K562 (cell line): Measurements from ENCODE around the gene NME4. TPM values are rescaled to one million over a fixed set of nuclear protein-coding genes. Genes with fewer than 3 reads are reported as not detected.

Source experiments
- ATAC-seq: fragments of 200-7000 bp; cut with Tn5 transposase; 3 replicates; pipeline ENCODE4 v1.9.1; 2020; ENCODE audit warnings: moderate library complexity
- BruUV-seq: library from RNA; stranded (reverse); fragments of 400-500 nt; replicated peaks from 2 replicates; lab custom pipeline; 2021; lab: Mats Ljungman, UMichigan
- CTCF ChIA-PET: fragments of 300-600 bp; formaldehyde crosslinking; extraction: SDS; loops from one replicate; lab custom pipeline; 2021; ENCODE audit warnings: low intra/inter-chr PET ratio; lab: Yijun Ruan, JAX
- POLR2A ChIA-PET: fragments of 300-600, 350-650 bp; sonication (Branson Sonifier 250); formaldehyde crosslinking; extraction: SDS; loops from one replicate; lab custom pipeline; 2021; ENCODE audit warnings: antibody characterized with exemption, inconsistent platforms; lab: Yijun Ruan, JAX
- DNase-seq, 4 experiments: peaks; one replicate each; pipeline versions ENCODE4 v3.0.0 to v3.0.0-alpha.2; 2011 to 2018; ENCODE audit warnings: low spot score in 3 of 4, mixed read lengths in 3 of 4; ENCODE audit errors: extremely low read depth in 1 of 4
- FAIRE-seq: peaks from 2 replicates; lab custom pipeline; 2011; peaks lifted over from hg19 to GRCh38; lab: Jason Lieb, UNC
- H2AFZ ChIP-seq: 2 replicates; pipeline ENCODE4 v1.6.0; 2011; ENCODE audit warnings: low read depth, low read length, control low read depth, inconsistent platforms
- H3K27ac ChIP-seq: fragments of 200-600 bp; 3 replicates; pipeline ENCODE4 v1.8.0; 2011; ENCODE audit warnings: low read depth, mild to moderate bottlenecking, control low read depth, inconsistent platforms, low read length, moderate library complexity, mixed read lengths; ENCODE audit errors: extremely low read depth
- H3K27me3 ChIP-seq, 2 experiments: fragments of 300-600 bp in 1 of 2; 2 replicates in 1 of 2; 3 replicates in 1 of 2; pipeline versions ENCODE4 v1.6.0 to v1.8.0; 2011; ENCODE audit warnings: inconsistent platforms in 2 of 2, low read length in 2 of 2, mild to moderate bottlenecking in 1 of 2, mixed read lengths in 1 of 2, moderate library complexity in 1 of 2; ENCODE audit not compliant: control insufficient read depth in 2 of 2, insufficient read depth in 2 of 2
- H3K36me3 ChIP-seq: fragments of 300-600 bp; 3 replicates; pipeline ENCODE4 v1.8.0; 2011; ENCODE audit warnings: mild to moderate bottlenecking, low read length, inconsistent platforms; ENCODE audit not compliant: control insufficient read depth, insufficient read depth
- H3K4me1 ChIP-seq, 2 experiments: fragments of 200-600 bp in 1 of 2; replicated peaks in 1 of 2; 2 replicates in 1 of 2; 3 replicates in 1 of 2; pipeline versions ENCODE4 v1.5.1 to v1.8.0; 2011; ENCODE audit warnings: inconsistent platforms in 2 of 2, low read length in 2 of 2, mild to moderate bottlenecking in 1 of 2, mixed read lengths in 1 of 2, moderate library complexity in 1 of 2; ENCODE audit not compliant: control insufficient read depth in 2 of 2, insufficient read depth in 2 of 2
- H3K4me2 ChIP-seq: 2 replicates; pipeline ENCODE4 v1.6.1; 2011; ENCODE audit warnings: low read length, control low read depth, inconsistent platforms, mixed read lengths; ENCODE audit not compliant: insufficient read depth
- H3K4me3 ChIP-seq: fragments of 200-600 bp; sonication (generic), shearing (Covaris generic); 2 replicates; pipeline ENCODE4 v1.5.1; 2016; ENCODE audit warnings: control low read depth, inconsistent platforms
- H3K79me2 ChIP-seq: fragments of 200-600 bp; 3 replicates; pipeline ENCODE4 v1.8.0; 2011; ENCODE audit warnings: low read length, inconsistent platforms; ENCODE audit not compliant: control insufficient read depth, insufficient read depth
- H3K9ac ChIP-seq, 2 experiments: 2 replicates each; pipeline versions ENCODE4 v1.6.0 to v1.6.1; 2011; ENCODE audit warnings: low read depth in 2 of 2, low read length in 2 of 2, control low read depth in 1 of 2, inconsistent platforms in 1 of 2, mild to moderate bottlenecking in 1 of 2, mixed read lengths in 1 of 2; ENCODE audit not compliant: insufficient read depth in 1 of 2
- H3K9me1 ChIP-seq: one replicate; pipeline ENCODE4 v1.6.0; 2011; ENCODE audit warnings: inconsistent platforms, mild to moderate bottlenecking, low read length, moderate library complexity; ENCODE audit not compliant: control insufficient read depth, insufficient read depth
- H3K9me3 ChIP-seq: replicated peaks from 2 replicates; pipeline ENCODE4 v1.5.1; 2011; ENCODE audit warnings: low read depth, low read length, inconsistent platforms; ENCODE audit not compliant: control insufficient read depth, insufficient read depth
- H4K20me1 ChIP-seq: replicated peaks from 2 replicates; pipeline ENCODE4 v1.6.1; 2011; ENCODE audit warnings: low read length, inconsistent platforms, mixed read lengths; ENCODE audit not compliant: control insufficient read depth, insufficient read depth
- RBFOX2 ChIP-seq: fragments of 200-400 bp; formaldehyde crosslinking; IDR thresholded peaks from 2 replicates; pipeline ENCODE4 v1.6.1; 2017; ENCODE audit warnings: low read depth, mild to moderate bottlenecking, low read length, moderate library complexity
- RFX7 ChIP-seq: fragments of 250-450 bp; sonication (Bioruptor Pico); IDR thresholded peaks from 2 replicates; pipeline ENCODE4 v1.5.1; 2021; ENCODE audit warnings: mild to moderate bottlenecking
- SREBF1 ChIP-seq: fragments of 150-350 bp; IDR thresholded peaks from 2 replicates; pipeline ENCODE4 v1.6.1; 2014; ENCODE audit warnings: antibody characterized with exemption, low read depth, low read length, borderline replicate concordance
- WGBS: fragments of 100-300 bp; shearing (Covaris generic); methylation state at CpG from one replicate; pipeline ENCODE4 v1.1.6; 2016; ENCODE audit warnings: low coverage, mixed read lengths; ENCODE audit not compliant: insufficient coverage; ENCODE audit errors: missing lambda C conversion rate; 5-methylcytosine and 5-hydroxymethylcytosine counted together
- in situ Hi-C: fragments of 300-500 bp; cut with MboI; formaldehyde crosslinking; loops from 4 replicates; pipeline ENCODE4 v1.15.0; 2018; ENCODE audit warnings: inconsistent platforms, mixed read lengths
- intact Hi-C: fragments of 100-400 bp; cut with micrococcal nuclease; formaldehyde crosslinking; loops from 2 replicates; pipeline ENCODE4 v1.14.2; 2022
- polyA plus RNA-seq, 8 experiments: library from polyadenylated mRNA; depleted of rRNA in 4 of 8; stranded (reverse) in 5 of 8; unstranded in 3 of 8; fragments of >200 nt; fragmentation: Nextera tagmentation in 2 of 8; fragmentation: Illumina TruSeq in 1 of 8; extraction: Ambion mirVana in 2 of 8; extraction: Trizol in 1 of 8; gene quantifications; 2 replicates each; pipeline versions ENCODE4 v1.2.1 to v1.2.3, GENCODE V29; 2011 to 2014; ENCODE audit warnings: inconsistent platforms in 1 of 8, missing spikeins in 1 of 8
- total RNA-seq, 7 experiments: library from RNA; depleted of rRNA in 6 of 7; stranded (reverse); fragments of >200 nt in 6 of 7; fragmentation: Illumina TruSeq in 2 of 7; extraction: Trizol in 2 of 7; gene quantifications; 2 replicates each; pipeline versions ENCODE4 v1.2.1 to v1.2.3, GENCODE V29; 2011 to 2021; ENCODE audit warnings: low replicate concordance in 1 of 7

The NME4 gene
- total and polyA plus RNA-seq, 9 of the 15 experiments (the other 6 are each of a cell fraction or from before 2014, with no cell fraction given): 15.4 to 264 (median 139) TPM

GRCh38 chr16:370979-371514 is 26.0 kb upstream of the NME4 start:
- H3K9me1 ChIP-seq: peaks cover 5% of the 10 kb centered on the region
- 50% methylated on average over 8 of the region's 10 CpGs for WGBS
- no peaks in the 10 kb centered on the region for H3K9me3 ChIP-seq
- peaks cover 83% of the 10 kb centered on the region; the same call in 2 of the 3 replicates for H3K36me3 ChIP-seq
- peak overlapping the region; percentile 64 to 92 for H3K9ac ChIP-seq
- peak overlapping the region; percentile 55 for H3K4me2 ChIP-seq
- peak overlapping the region; percentile 78 for H3K27ac ChIP-seq
- POLR2A ChIA-PET: interaction anchor here (0.7 to 2.5 kb wide), 6 partner anchors 9 to 303 kb away, joined by 3 to 8 read pairs (median 4); partner anchors contain the start of genes AXIN1, DECR2 and PGAP6
- FAIRE-seq (peak; percentile 56), ATAC-seq (peak; percentile 58), DNase-seq (peak in 2 of 4 experiments; percentile 49 to 55)
- CTCF ChIA-PET: interaction anchor here (0.6 to 0.8 kb wide), 2 partner anchors 28 to 1462 kb away, joined by 3 read pairs; no protein-coding TSS in a partner anchor
- H2AFZ ChIP-seq: peak overlapping the region; percentile 47; the same call in 1 of the 2 replicates
- in situ Hi-C loops: no loop called here
- peak overlapping the region; percentile 61 for H3K4me3 ChIP-seq
- no TSS peak for BruUV-seq
- H3K4me1 ChIP-seq: peaks cover 9 to 72% of the 10 kb centered on the region in 2 experiments
- H3K79me2 ChIP-seq: peaks cover 13% of the 10 kb centered on the region
- no peaks in the 10 kb centered on the region for H3K27me3 ChIP-seq
- intact Hi-C loops: no loop called here
- TF ChIP-seq SREBF1: no peak
- peak; percentile 45; the same call in 1 of the 2 replicates for TF ChIP-seq RBFOX2
- no peak for TF ChIP-seq RFX7 (CRISPR knock-in tag)
- no peaks in the 10 kb centered on the region for H4K20me1 ChIP-seq
